Activated effector memory CD4-positive, alpha-beta T cell treated with anti-CD3 and anti-CD28 coated beads, Interleukin-2, amount 50 U/mL, for 16 hours (primary cell): ENCODE results near the gene AGPS.
"Not testable (repeated sequence)": the region's sequence is repeated elsewhere in the genome, so short reads cannot be mapped to it uniquely, and the experiment has no call there.

Experiments used
- DNase-seq: peaks from one replicate; pipeline ENCODE4 v3.0.0-alpha.2; 2020

Gene AGPS

GRCh38 chr2:177478029-177478428 lies 85.5 kb downstream of the AGPS start:
- no peak for DNase-seq

GRCh38 chr2:177478907-177479306 lies 86.3 kb downstream of the AGPS start:
- DNase-seq, result no peak

GRCh38 chr2:177482195-177482594 lies 89.6 kb downstream of the AGPS start:
- DNase-seq, result no peak

GRCh38 chr2:177483531-177483930 lies 91.0 kb downstream of the AGPS start:
- no peak for DNase-seq

- no peak for DNase-seq
Measured at GRCh38 chr2:177484180-177484795, 91.7 kb downstream of the AGPS start.

- not testable (repeated sequence) for DNase-seq
Measured at GRCh38 chr2:177485657-177486056, 93.1 kb downstream of the AGPS start.

GRCh38 chr2:177489719-177490301 lies 97.2 kb downstream of the AGPS start:
- DNase-seq, result no peak

GRCh38 chr2:177495945-177496344 lies 103.4 kb downstream of the AGPS start:
- no peak for DNase-seq

GRCh38 chr2:177496921-177497320 lies 104.3 kb downstream of the AGPS start:
- DNase-seq, result no peak

- DNase-seq, result no peak
Measured at GRCh38 chr2:177501186-177501585, 108.6 kb downstream of the AGPS start.

- no peak for DNase-seq
Measured at GRCh38 chr2:177506505-177506904, 113.9 kb downstream of the AGPS start.

GRCh38 chr2:177506998-177507397 lies 114.4 kb downstream of the AGPS start:
- DNase-seq, result no peak

- no peak for DNase-seq
Measured at GRCh38 chr2:177516824-177517544, 124.4 kb downstream of the AGPS start.

GRCh38 chr2:177518754-177519153 lies 126.2 kb downstream of the AGPS start:
- no peak for DNase-seq

- no peak for DNase-seq
Measured at GRCh38 chr2:177519534-177520115, 127.1 kb downstream of the AGPS start.

GRCh38 chr2:177520324-177520723 lies 127.8 kb downstream of the AGPS start:
- DNase-seq, result no peak

- no peak for DNase-seq
Measured at GRCh38 chr2:177523781-177524180, 131.2 kb downstream of the AGPS start.

- no peak for DNase-seq
Measured at GRCh38 chr2:177525351-177525924, 132.9 kb downstream of the AGPS start.

GRCh38 chr2:177528351-177528933 lies 135.9 kb downstream of the AGPS start:
- no peak for DNase-seq

GRCh38 chr2:177529166-177529565 lies 136.6 kb downstream of the AGPS start:
- DNase-seq, result no peak

- DNase-seq, result no peak
Measured at GRCh38 chr2:177530561-177530960, 138.0 kb downstream of the AGPS start.

- no peak for DNase-seq
Measured at GRCh38 chr2:177531706-177532105, 139.1 kb downstream of the AGPS start.

GRCh38 chr2:177532567-177532966 lies 140.0 kb downstream of the AGPS start:
- no peak for DNase-seq
